HG03196 (cell line): Measurements from ENCODE around the gene NINL.
"Not testable (repeated sequence)": the region's sequence is repeated elsewhere in the genome, so short reads cannot be mapped to it uniquely, and the experiment has no call there.

Experiments
- ATAC-seq: cut with Tn5 transposase; IDR thresholded peaks from one replicate; pipeline ENCODE4 v1.9.1; 2021; ENCODE audit not compliant: unreplicated experiment

Gene NINL

GRCh38 chr20:25487306-25487705, 98.0 kb downstream of the NINL start:
- ATAC-seq, result no peak

DNA sequence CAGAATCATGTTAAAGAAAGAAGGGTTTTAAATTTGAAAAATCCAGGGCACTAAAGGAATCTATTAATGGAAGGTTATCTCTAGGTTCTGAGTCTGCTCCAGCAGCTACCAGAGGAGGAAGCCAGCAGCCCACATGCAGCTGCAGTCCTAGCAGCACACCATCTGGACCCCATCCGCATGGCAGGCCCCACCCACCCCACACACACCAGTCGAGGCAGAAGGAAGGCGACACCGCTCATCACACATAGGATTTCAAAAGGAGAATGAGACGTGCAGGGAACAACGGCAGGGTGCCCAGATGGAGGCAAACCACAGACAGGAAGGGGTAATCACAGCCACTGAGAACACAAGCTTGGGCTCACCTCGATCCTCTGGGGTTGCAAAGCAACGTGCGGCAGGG, 99.0 kb downstream of the NINL start:
- no peak for ATAC-seq

DNA sequence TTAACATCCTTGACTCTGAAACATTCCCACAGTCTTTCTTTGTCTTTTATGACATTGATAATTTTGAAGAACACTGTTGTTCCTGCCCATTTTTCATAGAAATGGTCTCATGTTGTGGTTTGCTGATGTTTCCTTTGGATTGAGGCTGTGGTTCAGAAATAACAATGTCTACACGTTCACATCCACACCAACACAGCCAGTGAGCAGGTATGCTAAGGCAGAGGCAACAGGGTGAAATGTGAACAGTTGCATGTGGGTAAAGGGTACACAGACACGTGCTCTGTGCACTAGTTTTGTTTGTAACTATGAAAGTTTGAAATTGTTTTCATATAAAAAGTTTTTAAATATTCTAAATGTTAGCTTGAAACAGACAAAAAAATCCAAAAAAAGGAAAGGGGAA, 99.5 kb downstream of the NINL start:
- ATAC-seq, result no peak

DNA sequence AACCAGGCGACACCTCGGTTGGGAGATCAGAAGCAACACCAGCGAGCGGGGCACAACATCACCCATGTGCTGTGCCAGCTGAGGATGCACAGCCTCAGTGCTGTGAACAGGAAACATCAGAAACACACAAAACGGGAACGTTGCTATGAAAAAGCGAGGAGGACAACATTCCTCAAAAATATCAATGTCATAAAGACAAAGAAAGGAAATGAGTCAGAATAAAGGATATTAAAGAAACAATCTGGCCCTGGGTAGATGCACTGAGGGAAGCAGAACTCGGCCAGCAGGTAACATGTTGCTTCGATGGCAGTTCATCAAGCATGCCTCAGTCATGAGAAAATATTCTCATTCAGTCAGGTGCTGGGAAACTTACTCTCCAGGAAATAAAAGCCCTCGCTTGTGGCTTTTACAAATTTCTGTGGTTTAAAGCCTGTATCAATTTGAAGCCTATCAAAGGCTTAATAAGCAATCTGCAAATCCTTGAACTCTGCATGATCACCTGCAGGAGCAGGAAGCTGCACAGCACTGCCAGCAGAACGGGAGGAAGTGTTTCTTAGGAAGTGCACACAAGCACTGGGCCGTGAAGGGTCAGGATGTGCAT, 100.3 kb downstream of the NINL start:
- ATAC-seq, result no peak

- no peak for ATAC-seq
Measured at GRCh38 chr20:25484224-25484846, 101.0 kb downstream of the NINL start.

- ATAC-seq, result no peak
Measured at GRCh38 chr20:25483431-25484132, 101.7 kb downstream of the NINL start.

- no peak for ATAC-seq
Measured at GRCh38 chr20:25481918-25482253, 103.4 kb downstream of the NINL start.

DNA sequence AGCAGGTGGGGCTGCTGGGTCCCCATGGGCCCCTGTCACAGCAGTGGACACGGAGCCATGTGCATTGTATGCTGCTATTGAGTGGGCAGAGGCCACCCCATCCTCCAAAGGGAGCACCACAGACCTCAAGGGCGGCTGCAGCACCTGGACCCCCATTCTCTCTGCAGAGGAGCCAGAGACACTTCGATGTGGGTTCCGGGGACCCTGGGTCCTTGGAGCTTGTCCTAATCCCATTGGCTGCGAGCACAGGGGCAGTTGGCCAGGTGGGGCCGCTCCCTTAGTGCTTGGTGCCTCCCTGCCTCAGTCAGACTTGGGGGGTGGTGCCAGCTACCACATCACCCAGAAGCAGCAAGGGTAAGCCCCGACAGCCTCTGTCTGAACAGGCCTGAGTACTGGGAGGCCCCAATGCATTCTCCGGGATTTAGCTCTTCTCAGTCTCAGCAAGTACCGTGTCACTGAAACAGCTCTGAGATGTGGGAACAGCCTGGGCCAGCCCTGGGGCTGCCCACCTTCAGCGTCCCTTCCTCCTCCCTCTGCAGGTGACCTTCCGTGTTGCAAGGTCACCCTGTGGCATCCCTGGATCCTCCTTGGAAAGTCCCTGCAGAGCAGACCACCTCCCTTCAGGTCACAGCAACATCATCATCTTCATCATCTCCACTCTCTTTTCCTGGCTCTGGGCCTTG, 104.0 kb downstream of the NINL start:
- no peak for ATAC-seq

GRCh38 chr20:25480797-25481196, 104.5 kb downstream of the NINL start:
- no peak for ATAC-seq

- ATAC-seq, result no peak
Measured at GRCh38 chr20:25480156-25480555, 105.2 kb downstream of the NINL start.

GRCh38 chr20:25479638-25480037, 105.7 kb downstream of the NINL start:
- no peak for ATAC-seq

DNA sequence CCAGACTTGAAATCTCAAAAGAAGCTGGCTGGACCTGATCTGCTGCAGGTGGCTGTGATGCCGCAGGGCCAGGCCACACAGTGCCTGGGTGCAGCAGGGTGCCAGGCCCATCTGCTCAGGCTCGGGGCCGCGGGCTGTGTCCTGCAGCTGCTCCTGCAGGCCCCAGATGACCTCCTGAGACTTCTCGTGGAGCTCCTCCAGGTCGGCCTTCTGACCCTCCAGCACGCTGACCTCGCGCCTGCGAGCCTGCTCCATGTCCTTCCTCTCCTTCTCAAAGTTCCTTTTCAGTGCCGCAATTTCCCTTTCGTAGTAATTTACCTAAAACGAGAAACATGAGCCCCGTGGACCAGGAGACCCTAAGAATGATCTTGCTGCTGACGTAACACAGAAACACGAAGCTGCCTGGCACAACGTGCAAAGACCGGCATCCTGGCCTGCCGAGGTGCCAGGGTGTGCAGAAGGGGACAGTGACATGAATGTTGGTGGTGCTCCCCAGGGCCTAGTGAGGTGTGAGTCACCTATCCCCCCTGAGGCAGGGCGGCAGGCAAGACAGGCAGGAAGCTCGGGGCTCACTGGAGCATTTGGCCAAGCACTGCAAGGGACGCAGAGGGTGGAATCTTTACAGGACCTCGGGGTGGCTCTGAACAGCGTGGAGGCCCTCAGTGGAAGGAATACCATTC, 106.3 kb downstream of the NINL start:
- ATAC-seq, result no peak

DNA sequence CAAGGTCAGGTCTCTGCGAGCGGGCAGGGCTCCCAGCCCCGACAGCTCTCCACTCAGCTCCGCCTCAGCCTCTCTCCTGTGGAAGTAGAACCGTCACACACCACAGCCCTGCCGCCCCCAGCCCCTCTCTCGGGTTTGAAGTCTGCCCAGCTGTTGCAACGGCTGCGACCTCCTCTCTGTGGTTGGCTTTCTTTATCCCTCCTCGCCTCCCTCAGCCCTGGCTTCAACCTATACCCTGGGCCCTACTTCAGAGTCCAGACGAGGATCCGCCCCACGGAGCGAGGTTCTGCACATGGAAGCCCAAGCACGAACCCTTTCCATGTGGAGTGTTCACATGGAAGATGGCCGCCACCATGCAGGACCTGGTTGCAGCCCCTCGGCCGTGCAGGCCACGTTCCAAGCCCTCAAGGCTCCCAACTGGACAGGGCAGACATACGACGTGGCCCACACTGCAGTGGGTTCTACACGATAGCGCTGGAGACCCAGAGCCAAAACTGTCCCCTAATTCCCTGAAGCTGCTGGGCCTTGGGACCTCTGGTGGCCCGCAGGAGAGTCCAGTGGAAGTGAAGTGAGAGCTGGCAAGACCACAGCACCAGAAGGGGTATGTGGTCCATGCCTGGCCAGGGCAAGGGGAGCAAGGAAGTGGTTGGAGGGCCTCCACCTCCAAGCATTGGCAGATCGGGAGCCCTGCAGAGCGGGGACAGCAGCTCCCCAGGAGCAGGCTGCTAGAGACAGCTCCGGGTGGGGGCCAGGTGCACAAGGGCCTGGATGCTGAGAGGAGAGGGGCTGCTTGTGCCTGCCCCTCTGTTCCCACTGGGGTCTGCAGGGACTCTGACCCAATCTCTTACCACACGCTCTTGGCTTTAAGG, 108.1 kb downstream of the NINL start:
- ATAC-seq, result no peak

DNA sequence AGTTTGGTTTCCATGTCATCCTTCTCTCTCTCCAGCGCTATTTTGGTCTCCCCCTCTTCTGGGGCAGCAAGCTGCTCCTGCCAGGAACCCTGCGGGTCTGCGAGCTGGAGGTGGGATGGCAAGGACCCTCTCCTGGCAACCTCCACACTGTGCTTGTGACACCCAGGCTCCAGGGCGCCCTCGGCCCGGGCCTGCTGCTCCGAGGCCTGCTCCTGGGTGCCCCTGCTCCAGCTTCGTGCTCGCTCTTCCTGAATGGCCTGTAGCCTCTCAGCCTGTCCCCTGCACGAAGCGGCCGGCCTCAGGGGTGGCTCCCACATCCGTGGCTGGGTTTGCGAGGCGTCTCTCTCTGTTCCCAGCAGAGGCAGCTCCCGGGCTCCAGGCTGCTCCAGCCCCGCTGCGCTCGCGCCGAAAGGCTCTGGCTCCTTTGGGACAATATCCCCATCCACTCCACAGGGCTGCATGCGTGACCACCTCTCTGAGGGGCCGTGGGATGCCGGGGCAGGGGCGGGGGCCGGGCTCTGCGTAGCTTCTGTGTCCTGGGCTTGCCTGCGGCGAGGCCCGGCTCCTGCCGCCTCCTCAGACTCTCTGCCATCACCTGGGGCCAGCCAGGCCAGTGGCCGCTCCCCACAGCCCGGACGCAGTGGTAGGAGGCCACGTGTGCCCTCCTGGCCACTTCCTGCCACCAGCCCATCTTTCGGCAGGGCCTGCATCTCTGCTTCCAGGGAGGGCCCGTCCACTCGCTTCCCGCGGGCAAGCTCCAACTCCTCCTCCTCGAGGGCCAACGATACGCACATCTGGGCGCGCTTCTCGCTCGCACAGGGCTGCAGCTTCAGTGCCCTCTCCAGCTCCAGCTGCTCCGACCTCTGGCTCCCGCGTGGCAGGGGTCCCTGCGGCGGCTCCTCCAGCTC, 109.0 kb downstream of the NINL start:
- ATAC-seq, result no peak

DNA sequence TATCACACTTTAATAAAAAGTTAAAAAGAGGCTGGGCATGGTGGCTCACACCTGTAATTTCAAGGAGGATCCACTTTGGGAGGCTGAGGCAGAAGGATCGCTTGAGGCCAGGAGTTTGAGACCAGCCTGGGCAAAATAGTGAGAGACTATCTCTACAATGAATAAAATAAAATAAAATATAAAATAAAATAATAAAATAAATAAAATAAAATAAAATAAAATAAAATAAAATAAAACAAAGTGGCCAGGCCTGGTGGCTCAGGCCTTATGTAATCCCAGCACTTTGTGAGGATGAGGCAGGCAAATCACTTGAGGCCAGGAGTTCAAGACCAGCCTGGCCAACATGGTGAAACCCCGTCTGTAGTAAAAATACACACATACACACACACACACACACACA, 112.0 kb downstream of the NINL start:
- ATAC-seq, result not testable (repeated sequence)

- ATAC-seq, result no peak
Measured at GRCh38 chr20:25471020-25471419, 114.3 kb downstream of the NINL start.

GRCh38 chr20:25470045-25470444, 115.3 kb downstream of the NINL start:
- no peak for ATAC-seq

DNA sequence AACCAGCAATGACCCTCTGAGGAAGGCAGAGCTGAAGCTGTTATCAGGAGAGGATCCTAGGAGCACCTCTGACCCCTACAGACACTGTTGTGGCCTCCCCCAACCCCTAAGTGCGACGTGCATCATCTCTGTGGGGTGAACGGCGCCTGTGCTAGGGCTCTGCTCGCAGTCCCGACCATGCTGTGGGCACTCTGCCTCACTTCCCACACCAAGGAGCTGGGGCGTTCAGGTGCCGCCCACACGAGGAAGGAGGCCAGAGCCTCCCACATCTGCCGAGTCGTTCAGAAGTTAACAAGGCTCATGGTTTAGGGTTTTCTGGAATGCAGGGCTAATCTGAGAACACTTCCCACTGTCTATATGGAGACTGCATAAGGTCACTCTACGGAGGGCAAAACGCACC, 115.8 kb downstream of the NINL start:
- ATAC-seq, result no peak
